GM19025 (cell line): ENCODE results near the gene ZSWIM1.

Source experiments
- ATAC-seq: cut with Tn5 transposase; IDR thresholded peaks from one replicate; pipeline ENCODE4 v1.9.1; 2021; ENCODE audit warnings: mild to moderate bottlenecking, low read depth, moderate library complexity; ENCODE audit not compliant: unreplicated experiment

Gene ZSWIM1

GRCh38 chr20:45905505-45906079, 24.6 kb downstream of the ZSWIM1 start:
- ATAC-seq, result no peak

GRCh38 chr20:45907219-45907948, 26.4 kb downstream of the ZSWIM1 start:
- ATAC-seq, result no peak

- no peak for ATAC-seq
Measured at GRCh38 chr20:45908084-45908483, 27.1 kb downstream of the ZSWIM1 start.

- no peak for ATAC-seq
Measured at GRCh38 chr20:45909336-45909808, 28.3 kb downstream of the ZSWIM1 start.

GRCh38 chr20:45909817-45910669, 29.0 kb downstream of the ZSWIM1 start:
- ATAC-seq, result no peak

GRCh38 chr20:45910670-45911485, 29.9 kb downstream of the ZSWIM1 start:
- peak; percentile 86 for ATAC-seq

- no peak for ATAC-seq
Measured at GRCh38 chr20:45911486-45912343, 30.7 kb downstream of the ZSWIM1 start, which contains the start of gene PLTP. Gene PLTP (minus strand): TSS chr20:45912155. CDS start chr20:45911452, 703 bp downstream.

GRCh38 chr20:45912344-45912682, 31.3 kb downstream of the ZSWIM1 start:
- no peak for ATAC-seq

GRCh38 chr20:45913116-45913515, 32.1 kb downstream of the ZSWIM1 start:
- ATAC-seq, result no peak

- ATAC-seq, result no peak
Measured at GRCh38 chr20:45917790-45918141, 36.7 kb downstream of the ZSWIM1 start.

GRCh38 chr20:45918182-45918737, 37.2 kb downstream of the ZSWIM1 start:
- ATAC-seq, result no peak

- no peak for ATAC-seq
Measured at GRCh38 chr20:45918779-45919537, 37.9 kb downstream of the ZSWIM1 start.

- ATAC-seq, result no peak
Measured at GRCh38 chr20:45919542-45920399, 38.7 kb downstream of the ZSWIM1 start.

- no peak for ATAC-seq
Measured at GRCh38 chr20:45920462-45921336, 39.7 kb downstream of the ZSWIM1 start.

GRCh38 chr20:45921337-45922189, 40.5 kb downstream of the ZSWIM1 start:
- ATAC-seq, result no peak
